Activated CD8-positive, alpha-beta memory T cell treated with anti-CD3 and anti-CD28 coated beads for 4 hours (primary cell): ENCODE results near the gene CCDC158.
"Not testable (repeated sequence)": the region's sequence is repeated elsewhere in the genome, so short reads cannot be mapped to it uniquely, and the experiment has no call there.

Experiments
- DNase-seq, 2 donors: peaks; one replicate each; pipeline ENCODE4 v3.0.0-alpha.2; 2020; ENCODE audit warnings: low read depth in 2 of 2

The CCDC158 gene

GRCh38 chr4:76430519-76431388 lies 9.8 kb upstream of the CCDC158 start:
- no peak for DNase-seq

- DNase-seq, result no peak
Measured at GRCh38 chr4:76429636-76430035, 8.7 kb upstream of the CCDC158 start.

GRCh38 chr4:76426272-76426671 lies 5.3 kb upstream of the CCDC158 start:
- DNase-seq, result no peak

GRCh38 chr4:76423159-76423558 lies 2.2 kb upstream of the CCDC158 start:
- DNase-seq, result not testable (repeated sequence)

- DNase-seq, result no peak
Measured at GRCh38 chr4:76420188-76420761, 666 bp downstream of the CCDC158 start.

GRCh38 chr4:76410636-76411035 lies 10.3 kb downstream of the CCDC158 start:
- DNase-seq, result no peak

GRCh38 chr4:76407440-76408119 lies 13.4 kb downstream of the CCDC158 start:
- no peak for DNase-seq

- no peak for DNase-seq
Measured at GRCh38 chr4:76406081-76406480, 14.9 kb downstream of the CCDC158 start.

GRCh38 chr4:76401654-76402053 lies 19.3 kb downstream of the CCDC158 start:
- DNase-seq, result no peak

GRCh38 chr4:76388160-76388908 lies 32.6 kb downstream of the CCDC158 start:
- DNase-seq, result no peak

GRCh38 chr4:76386566-76387305 lies 34.2 kb downstream of the CCDC158 start:
- no peak for DNase-seq

GRCh38 chr4:76385974-76386373 lies 35.0 kb downstream of the CCDC158 start:
- no peak for DNase-seq

GRCh38 chr4:76384052-76384451 lies 36.9 kb downstream of the CCDC158 start:
- DNase-seq, result no peak

GRCh38 chr4:76383001-76383400 lies 37.9 kb downstream of the CCDC158 start:
- DNase-seq, result no peak

GRCh38 chr4:76381986-76382385 lies 39.0 kb downstream of the CCDC158 start:
- no peak for DNase-seq

- no peak for DNase-seq
Measured at GRCh38 chr4:76380561-76380960, 40.4 kb downstream of the CCDC158 start.

- DNase-seq, result peak in 1 of 2 donors; percentile 3
Measured at GRCh38 chr4:76377911-76378310, 43.0 kb downstream of the CCDC158 start.

- no peak for DNase-seq
Measured at GRCh38 chr4:76377481-76377901, 43.5 kb downstream of the CCDC158 start.

GRCh38 chr4:76376534-76376933 lies 44.4 kb downstream of the CCDC158 start:
- DNase-seq, result no peak

GRCh38 chr4:76375703-76376102 lies 45.2 kb downstream of the CCDC158 start:
- no peak for DNase-seq

GRCh38 chr4:76374798-76375197 lies 46.1 kb downstream of the CCDC158 start:
- no peak for DNase-seq
